Measurements from ENCODE around the gene EVPL. TPM values are rescaled to one million over a fixed set of nuclear protein-coding genes. Genes with fewer than 3 reads are reported as not detected.

Gene EVPL
- total and polyA plus RNA-seq, 2 experiments from 2014 or later, result 2.0 to 2.7 TPM

DNA sequence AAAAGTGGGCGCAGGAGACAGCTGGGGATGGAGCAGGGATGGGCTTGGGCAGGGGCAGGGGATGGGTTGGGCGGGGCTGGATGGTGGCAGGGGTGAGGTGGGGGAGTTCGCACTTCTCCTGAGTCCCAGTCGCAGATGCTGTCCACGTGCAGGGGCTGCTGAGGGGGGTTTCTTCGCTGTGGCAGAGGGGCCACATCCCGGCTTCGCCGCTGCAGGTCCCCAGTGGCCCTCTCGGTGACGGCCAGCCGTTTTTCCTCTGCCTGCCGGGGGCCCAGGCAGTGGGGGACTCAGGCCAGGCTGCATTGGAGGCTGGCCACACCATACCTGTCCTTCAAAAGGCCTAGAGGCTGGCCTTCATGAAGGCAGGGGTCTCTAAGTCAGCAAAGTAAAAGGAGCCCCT, 8.3 kb downstream of the EVPL start:
- 91% methylated on average over 12 of the region's 13 CpGs for WGBS (ENCODE audit: low lambda C conversion rate, missing lambda C conversion rate)
- no peak overlapping the region for H3K4me3 ChIP-seq
- no peak for DNase-seq (ENCODE audit: low spot score)

DNA sequence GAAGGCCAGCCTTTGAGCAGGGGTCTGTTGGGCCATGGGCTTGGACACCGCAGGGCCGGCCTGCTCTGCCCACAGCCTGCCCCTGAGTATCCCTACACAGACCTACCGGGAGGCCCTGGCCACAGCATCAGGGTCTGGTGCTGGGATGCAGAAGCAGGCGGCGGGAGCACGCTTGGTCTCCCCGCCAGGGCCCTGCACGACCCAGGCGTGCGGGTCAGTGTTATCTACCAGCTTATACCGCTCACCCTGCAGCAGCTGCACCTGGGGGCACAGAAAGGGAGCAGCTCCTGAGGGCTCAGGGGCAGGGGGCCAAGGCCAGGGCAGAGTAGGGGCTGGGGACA, 8.8 kb downstream of the EVPL start:
- no peaks in the 10 kb centered on the region for H3K27me3 ChIP-seq
- H3K36me3 ChIP-seq (replicated peaks; ENCODE audit: insufficient read depth, low read depth), result no peaks in the 10 kb centered on the region
- H2AFZ ChIP-seq, result no peak overlapping the region

More for the DNA sequence above, 8.3 kb downstream of the EVPL start:
- H3K27me3 ChIP-seq, result no peaks in the 10 kb centered on the region
- TF ChIP-seq EZH2 (IDR thresholded peaks at IDR 0.05; ENCODE audit: borderline replicate concordance) (no peak), EZH2phosphoT487 (IDR thresholded peaks at IDR 0.05; ENCODE audit: low read depth, severe bottlenecking, unreplicated experiment) (no peak)
- TF ChIP-seq, protein P1, sequence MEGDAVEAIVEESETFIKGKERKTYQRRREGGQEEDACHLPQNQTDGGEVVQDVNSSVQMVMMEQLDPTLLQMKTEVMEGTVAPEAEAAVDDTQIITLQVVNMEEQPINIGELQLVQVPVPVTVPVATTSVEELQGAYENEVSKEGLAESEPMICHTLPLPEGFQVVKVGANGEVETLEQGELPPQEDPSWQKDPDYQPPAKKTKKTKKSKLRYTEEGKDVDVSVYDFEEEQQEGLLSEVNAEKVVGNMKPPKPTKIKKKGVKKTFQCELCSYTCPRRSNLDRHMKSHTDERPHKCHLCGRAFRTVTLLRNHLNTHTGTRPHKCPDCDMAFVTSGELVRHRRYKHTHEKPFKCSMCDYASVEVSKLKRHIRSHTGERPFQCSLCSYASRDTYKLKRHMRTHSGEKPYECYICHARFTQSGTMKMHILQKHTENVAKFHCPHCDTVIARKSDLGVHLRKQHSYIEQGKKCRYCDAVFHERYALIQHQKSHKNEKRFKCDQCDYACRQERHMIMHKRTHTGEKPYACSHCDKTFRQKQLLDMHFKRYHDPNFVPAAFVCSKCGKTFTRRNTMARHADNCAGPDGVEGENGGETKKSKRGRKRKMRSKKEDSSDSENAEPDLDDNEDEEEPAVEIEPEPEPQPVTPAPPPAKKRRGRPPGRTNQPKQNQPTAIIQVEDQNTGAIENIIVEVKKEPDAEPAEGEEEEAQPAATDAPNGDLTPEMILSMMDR (IDR thresholded peaks at IDR 0.05; ENCODE audit: poor library complexity), result no peak
- H3K79me2 ChIP-seq, result no peaks in the 10 kb centered on the region
- no peaks in the 10 kb centered on the region for H3K9me3 ChIP-seq (ENCODE audit: low read depth)
- H3K27ac ChIP-seq, result no peak overlapping the region
- H3K9me2 ChIP-seq (replicated peaks; ENCODE audit: insufficient read depth), result no peaks in the 10 kb centered on the region
- H2AFZ ChIP-seq, result no peak overlapping the region
- no peak overlapping the region for H3K4me2 ChIP-seq
- H4K20me1 ChIP-seq (ENCODE audit: insufficient read depth, poor library complexity, severe bottlenecking), result no peaks in the 10 kb centered on the region
- no peaks in the 10 kb centered on the region for H3K36me3 ChIP-seq (replicated peaks; ENCODE audit: insufficient read depth, low read depth)
- peaks cover 3% of the 10 kb centered on the region for H3K4me1 ChIP-seq (ENCODE audit: insufficient read depth)

DNA sequence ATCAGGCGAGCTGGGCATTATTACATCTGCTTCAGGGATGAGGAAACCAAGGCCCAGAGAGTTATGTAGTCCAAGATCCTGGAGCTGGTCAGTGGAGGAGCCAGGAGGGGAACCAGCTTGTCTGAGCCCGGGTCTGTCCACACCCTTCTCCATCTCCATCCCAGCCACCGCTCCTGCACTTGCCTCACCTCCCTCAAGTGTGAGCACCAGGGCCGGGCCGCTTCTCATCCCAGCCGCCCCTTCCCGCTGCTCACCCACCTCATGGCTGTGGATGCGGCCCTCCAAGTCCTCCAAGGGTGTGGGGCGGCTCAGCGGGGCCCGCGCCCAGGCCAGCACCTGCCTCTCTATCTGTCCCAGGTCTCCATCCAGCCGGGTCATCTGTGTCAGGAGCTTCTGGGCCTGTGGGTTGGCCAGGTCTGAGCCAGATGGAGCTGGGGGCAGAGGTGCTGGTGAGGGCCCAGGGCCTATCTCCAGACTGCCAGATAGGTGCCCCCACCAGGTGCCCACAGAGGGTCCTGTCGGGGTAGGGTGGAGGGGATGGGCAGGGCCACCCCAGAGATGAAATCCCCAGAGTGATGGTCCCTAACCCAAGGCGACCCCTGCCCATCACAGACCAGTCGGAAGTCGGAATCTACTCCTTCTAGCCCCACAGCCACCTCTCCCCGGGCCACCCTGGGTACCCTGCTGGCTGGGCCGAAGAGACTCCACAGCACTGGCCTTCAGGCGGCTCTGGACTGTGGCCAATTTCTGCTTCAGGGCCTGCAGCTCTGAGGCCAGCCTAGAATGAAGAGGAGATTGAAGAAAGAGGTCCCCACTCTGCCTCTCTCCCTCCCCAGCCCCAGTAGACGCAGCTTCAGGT, 9.4 kb downstream of the EVPL start:
- TF ChIP-seq, protein P1 (IDR thresholded peaks at IDR 0.05; ENCODE audit: poor library complexity), result no peak
- TF ChIP-seq EZH2 (IDR thresholded peaks at IDR 0.05; ENCODE audit: borderline replicate concordance), result no peak
- TF ChIP-seq EZH2phosphoT487 (IDR thresholded peaks at IDR 0.05; ENCODE audit: low read depth, severe bottlenecking, unreplicated experiment), result no peak
- no peaks in the 10 kb centered on the region for H3K27me3 ChIP-seq
- no peaks in the 10 kb centered on the region for H3K9me2 ChIP-seq (replicated peaks; ENCODE audit: insufficient read depth)
- H3K79me2 ChIP-seq, result no peaks in the 10 kb centered on the region
- peaks cover 7% of the 10 kb centered on the region for H3K4me1 ChIP-seq (ENCODE audit: insufficient read depth)
- no peak for DNase-seq (ENCODE audit: low spot score)
- H3K27ac ChIP-seq, result no peak overlapping the region
- no peak overlapping the region for H2AFZ ChIP-seq
- H3K9me3 ChIP-seq (ENCODE audit: low read depth), result no peaks in the 10 kb centered on the region
- no peak overlapping the region for H3K4me2 ChIP-seq
- no peaks in the 10 kb centered on the region for H3K36me3 ChIP-seq (replicated peaks; ENCODE audit: insufficient read depth, low read depth)
- WGBS (ENCODE audit: low lambda C conversion rate, missing lambda C conversion rate), result 95% methylated on average over 19 of the region's 21 CpGs
- H3K4me3 ChIP-seq, result no peak overlapping the region
- H4K20me1 ChIP-seq (ENCODE audit: insufficient read depth, poor library complexity, severe bottlenecking), result no peaks in the 10 kb centered on the region

More for the DNA sequence above, 8.8 kb downstream of the EVPL start:
- no peak for TF ChIP-seq EZH2phosphoT487 (IDR thresholded peaks at IDR 0.05; ENCODE audit: low read depth, severe bottlenecking, unreplicated experiment)
- Histone ChIP-seq H4K20me1 (ENCODE audit: insufficient read depth, poor library complexity, severe bottlenecking) (no peaks in the 10 kb centered on the region), H3K9me3 (ENCODE audit: low read depth) (no peaks in the 10 kb centered on the region), H3K9me2 (replicated peaks; ENCODE audit: insufficient read depth) (no peaks in the 10 kb centered on the region), H3K4me1 (ENCODE audit: insufficient read depth) (peaks cover 7% of the 10 kb centered on the region), H3K27ac (no peak overlapping the region), H3K4me2 (no peak overlapping the region), H3K4me3 (no peak overlapping the region), H3K79me2 (no peaks in the 10 kb centered on the region)
- WGBS (ENCODE audit: low lambda C conversion rate, missing lambda C conversion rate), result 90% methylated on average over 11 of the region's 11 CpGs
- DNase-seq (ENCODE audit: low spot score), result no peak

DNA sequence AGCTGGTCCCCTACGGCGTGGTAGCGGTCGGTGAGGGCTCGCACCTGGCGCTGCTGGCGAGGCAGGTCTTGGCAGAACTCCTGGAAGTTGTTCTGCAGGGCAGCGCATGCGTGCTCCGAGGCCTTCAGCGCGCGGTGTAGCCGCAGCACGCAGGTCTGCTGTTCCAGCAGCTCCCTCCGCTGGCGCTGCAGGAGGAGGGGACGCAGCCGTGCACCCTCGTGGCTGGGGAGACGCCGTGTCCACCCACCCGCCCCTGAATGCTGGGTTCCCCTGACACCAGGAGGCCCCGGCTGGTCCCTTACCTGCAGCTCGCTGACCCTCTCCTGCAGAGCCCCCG, 12.2 kb downstream of the EVPL start:
- no peak overlapping the region for H3K4me3 ChIP-seq
- TF ChIP-seq EZH2phosphoT487 (IDR thresholded peaks at IDR 0.05; ENCODE audit: low read depth, severe bottlenecking, unreplicated experiment), result no peak
- TF ChIP-seq EZH2 (IDR thresholded peaks at IDR 0.05; ENCODE audit: borderline replicate concordance), result no peak
- TF ChIP-seq, protein P1 (IDR thresholded peaks at IDR 0.05; ENCODE audit: poor library complexity), result no peak
- no peaks in the 10 kb centered on the region for H3K9me2 ChIP-seq (replicated peaks; ENCODE audit: insufficient read depth)
- no peaks in the 10 kb centered on the region for H3K9me3 ChIP-seq (ENCODE audit: low read depth)
- H3K4me1 ChIP-seq (ENCODE audit: insufficient read depth), result peaks cover 7% of the 10 kb centered on the region
- H4K20me1 ChIP-seq (ENCODE audit: insufficient read depth, poor library complexity, severe bottlenecking), result no peaks in the 10 kb centered on the region
- H2AFZ ChIP-seq, result no peak overlapping the region
- no peaks in the 10 kb centered on the region for H3K27me3 ChIP-seq
- no peak overlapping the region for H3K4me2 ChIP-seq
- no peak for DNase-seq (ENCODE audit: low spot score)
- H3K36me3 ChIP-seq (replicated peaks; ENCODE audit: insufficient read depth, low read depth), result no peaks in the 10 kb centered on the region
- no peak overlapping the region for H3K27ac ChIP-seq
- 91% methylated on average over 24 of the region's 26 CpGs for WGBS (ENCODE audit: low lambda C conversion rate, missing lambda C conversion rate)
- no peaks in the 10 kb centered on the region for H3K79me2 ChIP-seq
